GM18870 (cell line): ENCODE measurements around the gene SPEM2.

Experiments used
- ATAC-seq: cut with Tn5 transposase; IDR thresholded peaks from one replicate; pipeline ENCODE4 v1.9.1; 2021; ENCODE audit warnings: moderate library complexity; ENCODE audit not compliant: unreplicated experiment

Gene SPEM2

GRCh38 chr17:7425316-7425715, at the start of gene SPEM2:
Gene SPEM2, plus strand, starts transcription at chr17:7425616. Its CDS starts 73 bp downstream, at chr17:7425689.
- ATAC-seq, result no peak

DNA sequence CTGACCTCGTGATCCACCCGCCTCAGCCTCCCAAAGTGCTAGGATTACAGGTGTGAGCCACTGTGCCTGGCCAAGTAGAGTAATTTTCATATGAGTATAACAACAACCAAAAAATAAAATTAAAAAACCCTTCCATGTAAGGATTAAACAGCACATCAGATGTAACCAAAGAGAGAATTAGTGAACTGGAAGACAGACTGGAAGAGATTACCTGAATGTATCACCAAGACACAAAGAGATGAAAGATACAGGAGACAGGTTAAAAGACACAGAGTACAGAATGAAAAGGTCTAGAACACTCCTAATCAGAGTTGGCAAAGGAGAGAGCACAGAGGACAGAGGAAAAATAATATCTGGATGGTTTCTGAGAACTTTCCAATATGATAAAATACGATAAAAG, 46.3 kb upstream of the SPEM2 start:
- no peak for ATAC-seq

- no peak for ATAC-seq
Measured at GRCh38 chr17:7380321-7380720, 45.1 kb upstream of the SPEM2 start.

- no peak for ATAC-seq
Measured at GRCh38 chr17:7380855-7381683, 44.3 kb upstream of the SPEM2 start, which contains the start of gene TNK1. Gene TNK1, plus strand, starts transcription at chr17:7381089. Its CDS starts 1,838 bp downstream, at chr17:7382927.

- ATAC-seq, result no peak
Measured at GRCh38 chr17:7382901-7383300, 42.5 kb upstream of the SPEM2 start.

GRCh38 chr17:7383371-7383741, 42.1 kb upstream of the SPEM2 start:
- no peak for ATAC-seq

DNA sequence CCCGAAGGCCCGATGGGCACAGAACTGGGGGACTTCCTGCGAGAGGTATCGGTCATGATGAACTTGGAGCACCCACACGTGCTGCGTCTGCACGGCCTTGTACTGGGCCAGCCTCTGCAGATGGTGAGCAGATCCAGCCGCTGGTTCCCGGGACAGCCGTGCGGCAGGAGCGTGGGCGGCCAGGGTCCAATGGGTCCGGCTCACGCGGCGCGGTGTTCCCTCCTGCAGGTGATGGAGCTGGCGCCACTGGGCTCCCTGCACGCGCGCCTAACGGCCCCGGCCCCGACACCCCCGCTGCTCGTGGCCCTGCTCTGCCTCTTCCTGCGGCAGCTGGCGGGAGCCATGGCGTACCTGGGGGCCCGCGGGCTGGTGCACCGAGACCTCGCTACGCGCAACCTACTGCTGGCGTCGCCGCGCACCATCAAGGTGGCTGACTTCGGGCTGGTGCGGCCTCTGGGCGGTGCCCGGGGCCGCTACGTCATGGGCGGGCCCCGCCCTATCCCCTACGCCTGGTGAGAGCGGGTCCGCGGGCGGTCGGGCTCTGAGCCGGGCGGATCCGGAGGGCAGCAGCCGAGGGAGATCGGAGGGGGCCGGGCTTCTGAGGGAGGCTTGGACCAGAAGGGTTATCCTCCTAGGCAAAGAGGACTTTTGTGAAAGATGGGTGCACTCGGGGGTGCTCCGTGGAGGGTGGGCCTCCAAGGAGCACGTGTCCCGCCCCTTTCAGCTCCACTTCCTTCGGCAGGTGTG, 41.5 kb upstream of the SPEM2 start:
- ATAC-seq, result no peak

DNA sequence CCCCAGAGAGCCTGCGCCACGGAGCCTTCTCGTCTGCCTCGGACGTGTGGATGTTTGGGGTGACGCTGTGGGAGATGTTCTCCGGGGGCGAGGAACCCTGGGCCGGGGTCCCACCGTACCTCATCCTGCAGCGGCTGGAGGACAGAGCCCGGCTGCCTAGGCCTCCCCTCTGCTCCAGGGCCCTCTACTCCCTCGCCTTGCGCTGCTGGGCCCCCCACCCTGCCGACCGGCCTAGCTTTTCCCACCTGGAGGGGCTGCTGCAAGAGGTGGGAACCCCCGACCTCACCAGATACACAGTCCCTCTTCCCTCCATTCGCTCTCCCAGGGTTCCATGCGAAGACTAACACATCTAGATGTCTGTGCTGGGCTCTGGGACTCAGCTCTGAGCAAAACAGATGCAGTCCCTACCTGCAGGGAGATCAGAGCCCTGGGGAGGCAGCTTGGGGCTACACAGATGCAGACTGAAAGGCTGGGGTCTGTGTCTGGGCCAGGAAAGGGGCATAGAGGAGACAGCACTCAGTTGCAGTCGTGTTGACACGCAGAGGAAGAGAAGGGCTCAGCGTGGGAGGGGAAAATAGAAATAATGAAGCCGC, 40.8 kb upstream of the SPEM2 start:
- ATAC-seq, result no peak

DNA sequence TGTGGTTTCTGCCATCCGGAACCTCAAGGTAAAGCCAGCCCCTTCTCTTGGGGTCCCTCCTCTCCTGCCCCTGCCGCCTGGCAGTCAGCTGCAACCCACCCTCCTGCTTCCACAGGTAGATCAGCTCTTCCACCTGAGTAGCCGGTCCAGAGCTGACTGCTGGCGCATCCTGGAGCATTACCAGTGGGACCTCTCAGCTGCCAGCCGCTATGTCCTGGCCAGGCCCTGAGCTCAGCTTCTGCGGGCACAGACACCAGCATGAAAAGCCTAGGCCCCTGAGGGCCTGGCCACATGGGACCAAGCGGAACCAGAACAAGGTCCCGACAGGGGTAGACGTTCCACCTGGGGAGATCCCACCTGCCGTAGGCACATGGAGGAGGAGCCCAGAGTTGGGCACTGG, 36.6 kb upstream of the SPEM2 start:
- no peak for ATAC-seq

DNA sequence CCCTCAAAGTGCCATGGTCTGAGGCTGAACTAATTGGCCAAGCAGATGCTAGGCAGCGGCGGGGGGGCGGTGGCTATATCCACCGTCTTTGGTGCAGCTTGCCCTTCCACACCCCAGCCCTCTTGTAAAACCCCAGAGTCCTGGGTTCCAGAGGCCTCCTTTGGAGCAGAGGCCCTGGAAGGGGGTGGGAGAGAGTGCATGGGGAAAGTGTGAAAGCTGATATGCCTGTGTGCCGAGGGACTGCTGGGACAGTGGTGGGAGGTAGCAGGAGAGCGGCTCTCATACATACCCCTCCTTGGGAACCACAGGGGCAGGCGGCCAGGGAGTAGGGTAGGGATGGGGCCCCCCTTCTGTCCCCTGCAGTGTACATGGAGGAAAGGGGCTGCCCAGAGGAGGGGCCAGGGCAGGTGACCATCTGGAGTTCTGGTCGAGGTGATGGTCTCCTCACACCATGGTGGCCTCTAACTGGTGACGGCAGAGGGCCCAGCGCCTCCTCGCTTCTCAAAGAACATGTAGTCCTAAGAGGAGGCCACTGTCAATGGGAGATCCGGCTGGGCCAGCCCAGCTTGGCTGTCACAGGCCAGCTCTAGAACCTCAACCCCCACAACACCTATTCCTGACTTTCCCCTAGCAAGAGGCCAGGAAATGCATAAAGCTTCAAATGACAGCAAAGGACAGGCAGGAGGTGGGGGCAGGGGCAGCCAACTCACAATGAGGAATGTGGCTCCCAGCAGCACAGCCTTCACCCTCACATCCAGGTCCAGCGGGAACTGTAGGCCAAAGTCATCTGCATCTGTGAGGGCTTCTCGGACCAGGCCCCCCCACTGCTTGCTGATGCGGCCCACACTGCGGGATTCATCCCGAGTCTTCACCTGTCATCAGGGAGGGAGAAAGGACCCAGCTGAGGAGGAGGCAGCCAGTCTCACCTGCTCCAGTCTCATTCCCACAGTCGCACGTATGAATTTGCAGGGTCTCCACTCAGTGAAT, 35.2 kb upstream of the SPEM2 start:
- no peak for ATAC-seq

- ATAC-seq, result no peak
Measured at GRCh38 chr17:7391307-7391706, 34.1 kb upstream of the SPEM2 start.

DNA sequence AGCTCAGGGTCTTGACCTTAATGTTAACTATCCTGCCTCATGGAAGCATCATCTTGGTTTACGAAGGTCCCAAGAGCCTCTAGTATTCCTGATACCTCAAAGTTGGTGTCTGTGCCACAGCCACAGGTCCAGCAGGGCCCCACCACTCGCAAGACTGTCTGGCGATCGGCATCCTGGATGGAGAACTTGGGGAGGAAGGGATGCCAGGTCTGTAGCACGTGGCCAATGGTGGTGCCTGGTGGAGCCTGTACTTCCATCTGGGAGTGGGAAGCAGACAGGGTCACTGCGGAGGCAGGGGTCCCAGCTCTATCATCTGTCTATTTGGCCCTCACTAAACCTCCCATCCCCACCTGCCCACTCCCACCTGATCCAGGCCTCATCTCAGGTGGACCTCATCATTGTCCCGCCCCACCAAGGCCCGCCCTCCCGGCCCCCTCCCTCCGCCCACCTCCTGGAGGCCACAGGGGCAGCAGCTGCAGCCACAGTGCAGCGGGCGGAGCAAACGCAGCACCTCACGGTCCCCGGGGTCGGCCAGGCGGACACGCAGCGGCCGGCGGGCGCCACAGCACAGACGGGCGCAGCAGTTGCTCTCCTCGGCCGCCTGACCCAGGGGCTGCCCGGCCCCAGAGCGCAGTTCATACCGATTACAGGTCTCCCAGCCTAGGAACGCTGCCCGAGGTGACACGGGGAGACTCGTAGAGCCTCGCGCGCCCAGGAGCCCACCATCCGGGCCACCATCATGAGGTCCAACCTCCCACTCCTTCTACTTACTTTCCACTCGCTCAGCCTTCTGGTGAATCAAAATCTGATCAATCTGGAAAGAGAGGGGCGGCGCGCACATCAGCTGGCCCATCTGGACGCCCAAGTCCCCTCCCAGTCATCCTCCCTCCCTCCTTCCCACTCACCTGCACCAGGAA, 32.5 kb upstream of the SPEM2 start:
- ATAC-seq, result no peak

DNA sequence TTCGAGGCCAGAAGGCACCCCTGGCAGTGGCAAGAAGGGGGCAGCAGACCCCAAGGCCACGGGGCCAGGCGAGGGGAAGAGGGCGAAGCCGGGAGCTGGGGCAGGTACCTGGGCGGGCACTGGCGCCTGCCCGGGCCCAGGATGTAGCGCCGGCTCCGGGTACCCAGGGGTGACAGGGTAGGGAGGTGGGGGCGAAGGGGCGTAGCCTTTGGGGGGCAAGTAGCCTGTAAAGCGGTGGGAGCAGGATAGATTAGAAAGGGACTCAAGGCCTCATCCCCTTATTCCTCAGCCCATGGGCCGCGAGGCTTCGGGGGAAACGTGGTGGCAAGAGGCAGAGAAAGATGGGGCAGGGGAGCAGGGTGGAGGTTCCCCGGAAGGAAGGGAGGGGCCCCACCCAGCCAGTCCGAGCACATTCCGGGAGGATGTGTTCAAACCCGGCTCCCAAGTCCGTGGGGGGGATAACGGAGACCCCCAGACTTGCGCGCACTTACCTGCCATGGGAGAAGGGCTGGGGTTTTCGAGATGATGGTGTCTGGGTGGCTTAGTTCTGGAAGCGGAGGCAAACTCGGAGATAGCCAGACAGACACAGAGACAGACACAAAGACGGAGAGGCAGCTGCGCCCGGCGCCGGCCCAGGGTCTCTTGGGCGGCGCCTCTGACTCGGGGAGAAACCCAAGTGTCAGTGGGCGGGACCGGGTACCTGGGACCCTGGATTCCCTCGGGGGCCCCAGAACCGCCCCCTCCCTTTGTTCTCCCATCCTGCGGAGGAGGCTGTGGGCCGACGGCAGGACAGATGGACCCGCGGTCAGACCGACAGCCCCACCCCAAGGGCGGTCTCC, 31.6 kb upstream of the SPEM2 start:
- ATAC-seq, result no peak

- no peak for ATAC-seq
Measured at GRCh38 chr17:7394452-7395191, 30.8 kb upstream of the SPEM2 start, which contains the start of gene PLSCR3. Gene PLSCR3, minus strand, starts transcription at chr17:7394525. Its CDS starts 415 bp downstream, at chr17:7394110.

DNA sequence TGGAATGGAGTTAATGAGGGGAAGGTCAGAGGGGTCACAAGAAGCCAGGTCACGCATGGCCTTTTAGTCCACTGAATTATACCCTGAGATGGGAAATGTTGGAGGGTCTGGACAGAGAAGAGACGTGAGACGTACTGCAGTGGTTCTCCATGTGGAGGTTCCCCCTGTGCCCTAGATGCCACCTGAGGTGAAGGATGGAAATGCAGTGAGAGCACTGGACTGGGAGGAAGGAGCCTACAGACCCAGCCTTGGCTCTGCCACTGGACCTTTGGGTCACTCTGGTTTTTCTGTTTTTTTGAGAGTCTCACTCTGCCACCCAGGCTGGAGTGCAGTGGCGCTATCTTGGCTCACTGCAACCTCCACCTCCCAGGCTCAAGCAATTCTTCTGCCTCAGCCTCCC, 29.3 kb upstream of the SPEM2 start:
- no peak for ATAC-seq

DNA sequence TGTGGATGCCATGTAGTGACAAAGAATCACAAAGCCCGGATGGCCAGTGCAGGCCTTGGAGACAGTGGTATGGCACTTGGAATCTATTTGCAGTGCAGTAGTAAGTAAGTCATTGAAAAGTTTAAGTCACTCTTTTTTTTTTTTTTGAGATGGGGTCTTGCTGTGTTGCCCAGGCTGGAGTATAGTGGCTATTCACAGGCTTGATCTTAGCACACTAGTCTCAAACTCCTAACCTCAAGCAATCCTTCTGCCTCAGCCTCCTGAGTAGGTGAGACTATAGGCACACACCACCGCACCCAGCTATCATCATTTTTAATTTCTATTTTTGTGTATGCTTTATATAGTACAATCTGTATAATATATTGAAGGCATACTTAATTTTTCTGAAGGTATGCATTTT, 26.8 kb upstream of the SPEM2 start:
- no peak for ATAC-seq

DNA sequence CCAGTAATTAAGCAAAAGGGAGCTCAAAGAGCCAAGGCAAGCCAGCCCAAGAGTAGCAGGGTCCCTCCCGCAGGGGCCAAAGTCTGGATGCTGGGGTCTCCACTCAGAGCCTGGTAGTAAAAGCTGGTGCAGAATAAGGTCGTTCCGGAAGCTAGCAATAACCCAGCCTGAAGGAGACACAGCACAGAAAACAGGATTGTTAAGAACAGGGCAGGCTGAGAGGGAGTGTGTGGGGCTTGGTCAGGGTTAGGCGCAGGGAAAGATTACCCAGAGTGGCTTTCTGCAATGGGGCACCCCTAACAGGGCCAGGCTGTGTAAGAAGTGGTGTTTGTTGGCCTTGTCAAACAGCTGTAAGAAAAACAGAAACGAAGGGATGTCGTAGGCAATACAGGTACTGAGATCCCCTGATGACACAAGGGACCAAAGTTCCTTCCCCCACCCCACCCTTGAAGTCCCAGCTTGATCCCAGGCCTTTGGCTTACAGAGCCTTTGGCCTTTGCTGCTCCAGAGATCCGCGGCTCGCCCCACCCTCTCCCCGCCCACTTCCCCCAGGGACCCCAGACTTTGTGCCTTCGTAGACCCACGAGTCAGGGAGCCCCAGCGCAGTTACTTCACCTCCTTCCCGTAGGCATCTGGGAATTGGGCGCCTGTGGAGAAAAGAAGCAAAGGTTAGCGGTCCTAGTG, 22.2 kb upstream of the SPEM2 start:
- ATAC-seq, result no peak

DNA sequence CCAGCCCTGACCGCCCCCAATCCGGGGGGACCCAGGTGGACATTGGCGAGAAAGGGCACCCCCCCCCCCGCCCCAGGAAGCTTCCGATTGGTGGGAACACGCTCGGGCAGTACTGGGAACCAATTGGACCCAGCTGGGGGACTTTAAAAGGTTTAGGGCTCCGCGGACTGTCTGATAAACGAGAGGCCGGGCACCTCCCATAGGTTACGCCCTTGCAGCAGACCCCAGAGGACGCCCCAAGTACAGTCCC, 21.8 kb upstream of the SPEM2 start:
- ATAC-seq, result no peak
